H1 (cell line): ENCODE measurements around the gene NEURL1. TPM values are rescaled to one million over a fixed set of nuclear protein-coding genes. Genes with fewer than 3 reads are reported as not detected.

ENCODE experiments used
- CTCF ChIA-PET: fragments of 300-600 bp; sonication (Branson Sonifier 250); formaldehyde crosslinking; loops from one replicate; lab custom pipeline; 2021; ENCODE audit not compliant: partially characterized antibody; lab: Charles Lee
- POLR2A ChIA-PET: fragments of 300-600 bp; sonication (Branson Sonifier 250); formaldehyde crosslinking; loops from one replicate; lab custom pipeline; 2021; ENCODE audit warnings: inconsistent platforms; ENCODE audit not compliant: partially characterized antibody; lab: Charles Lee
- DNase-seq, 2 experiments: peaks; one replicate each; pipeline versions ENCODE4 v3.0.0 to v3.0.0-alpha.2; 2010 to 2022; ENCODE audit warnings: low spot score in 2 of 2, low read depth in 1 of 2, mixed read lengths in 1 of 2
- FAIRE-seq: peaks from 2 replicates; lab custom pipeline; 2011; peaks lifted over from hg19 to GRCh38; lab: Jason Lieb, UNC
- H2AFZ ChIP-seq: 2 replicates; pipeline ENCODE4 v1.8.1; 2012; ENCODE audit warnings: low read length, inconsistent platforms
- H2AK5ac ChIP-seq: 2 replicates; pipeline ENCODE4 v1.6.1; 2013; ENCODE audit warnings: low read depth, low read length
- H2BK120ac ChIP-seq: replicated peaks from 2 replicates; pipeline ENCODE3; 2013; ENCODE audit warnings: low read depth, low read length, inconsistent platforms
- H2BK12ac ChIP-seq: 2 replicates; pipeline ENCODE4 v1.6.1; 2013; ENCODE audit warnings: low read depth, low read length
- H2BK15ac ChIP-seq: 2 replicates; pipeline ENCODE4 v1.6.1; 2013; ENCODE audit warnings: low read length
- H2BK20ac ChIP-seq: 2 replicates; pipeline ENCODE4 v1.6.1; 2013; ENCODE audit warnings: low read length
- H2BK5ac ChIP-seq: 2 replicates; pipeline ENCODE4 v1.6.1; 2013; ENCODE audit warnings: low read depth, low read length
- H3K14ac ChIP-seq: 2 replicates; pipeline ENCODE4 v1.6.1; 2013; ENCODE audit warnings: inconsistent platforms; ENCODE audit not compliant: insufficient read length
- H3K18ac ChIP-seq: 2 replicates; pipeline ENCODE4 v1.6.1; 2013; ENCODE audit warnings: low read length; ENCODE audit errors: extremely low read depth
- H3K23ac ChIP-seq: 2 replicates; pipeline ENCODE4 v1.6.1; 2013; ENCODE audit warnings: inconsistent platforms; ENCODE audit not compliant: insufficient read length
- H3K23me2 ChIP-seq: 2 replicates; pipeline ENCODE4 v1.6.1; 2013; ENCODE audit warnings: low read depth, low read length
- H3K27ac ChIP-seq: 2 replicates; pipeline ENCODE4 v1.6.1; 2011; ENCODE audit warnings: low read depth, low read length, inconsistent platforms
- H3K27me3 ChIP-seq, 4 experiments: replicated peaks in 1 of 4; 1 replicate in 1 of 4; 2 replicates in 3 of 4; pipeline versions ENCODE4 v1.6.1 to v1.8.1; 2011 to 2013; ENCODE audit warnings: low read length in 3 of 4, mild to moderate bottlenecking in 3 of 4, inconsistent platforms in 2 of 4, mixed read lengths in 2 of 4, moderate library complexity in 1 of 4; ENCODE audit not compliant: control insufficient read depth in 3 of 4, insufficient read depth in 3 of 4; ENCODE audit errors: extremely low read depth in 1 of 4
- H3K36me3 ChIP-seq, 4 experiments: 2 replicates each; pipeline versions ENCODE4 v1.6.1 to v1.8.1; 2011 to 2013; ENCODE audit warnings: mild to moderate bottlenecking in 4 of 4, low read length in 3 of 4, moderate library complexity in 2 of 4, control low read depth in 1 of 4, inconsistent platforms in 1 of 4; ENCODE audit not compliant: insufficient read depth in 4 of 4, control insufficient read depth in 2 of 4
- H3K4ac ChIP-seq: replicated peaks from 2 replicates; pipeline ENCODE3; 2013; ENCODE audit warnings: low read length, low read depth, mixed read lengths, inconsistent platforms; ENCODE audit not compliant: insufficient read length
- H3K4me1 ChIP-seq, 4 experiments: replicated peaks in 1 of 4; 1 replicate in 1 of 4; 2 replicates in 3 of 4; pipeline versions ENCODE4 v1.6.1 to v1.8.1; 2011 to 2013; ENCODE audit warnings: low read length in 3 of 4, inconsistent platforms in 2 of 4, mixed read lengths in 1 of 4; ENCODE audit not compliant: insufficient read depth in 4 of 4, control insufficient read depth in 3 of 4
- H3K4me2 ChIP-seq, 2 experiments: 2 replicates each; pipeline versions ENCODE4 v1.6.1 to v1.8.1; 2011 to 2013; ENCODE audit warnings: low read depth in 2 of 2, low read length in 2 of 2, control low read depth in 1 of 2, inconsistent platforms in 1 of 2, mild to moderate bottlenecking in 1 of 2; ENCODE audit not compliant: insufficient read depth in 1 of 2
- H3K4me3 ChIP-seq, 4 experiments: fragments of 200-600, 300-600 bp in 1 of 4; sonication (generic), shearing (Covaris generic), sonication (Bioruptor Twin) in 1 of 4; 2 replicates each; pipeline versions ENCODE4 v1.5.1 to v1.8.1; 2011 to 2016; ENCODE audit warnings: low read length in 4 of 4, low read depth in 3 of 4, control low read depth in 2 of 4, inconsistent platforms in 2 of 4, mild to moderate bottlenecking in 2 of 4, mixed read lengths in 1 of 4, moderate library complexity in 1 of 4; ENCODE audit not compliant: insufficient read depth in 2 of 4; ENCODE audit errors: extremely low read depth in 1 of 4
- H3K56ac ChIP-seq: replicated peaks from 2 replicates; pipeline ENCODE3; 2013; ENCODE audit warnings: low read depth, mild to moderate bottlenecking, mixed read lengths, low read length, inconsistent platforms; ENCODE audit not compliant: insufficient read length
- H3K79me1 ChIP-seq: 2 replicates; pipeline ENCODE4 v1.6.1; 2013; ENCODE audit warnings: low read depth, low read length, control low read depth
- H3K79me2 ChIP-seq, 2 experiments: 2 replicates each; pipeline versions ENCODE4 v1.6.1 to v1.8.1; 2012 to 2013; ENCODE audit warnings: low read length in 2 of 2, mild to moderate bottlenecking in 2 of 2, inconsistent platforms in 1 of 2; ENCODE audit not compliant: insufficient read depth in 2 of 2, control insufficient read depth in 1 of 2
- H3K9ac ChIP-seq, 4 experiments: replicated peaks in 1 of 4; 1 replicate in 1 of 4; 2 replicates in 3 of 4; pipeline versions ENCODE4 v1.6.1 to v1.8.1; 2011 to 2013; ENCODE audit warnings: low read depth in 3 of 4, low read length in 3 of 4, control low read depth in 2 of 4, mild to moderate bottlenecking in 2 of 4, moderate library complexity in 2 of 4, inconsistent platforms in 1 of 4; ENCODE audit errors: extremely low read depth in 1 of 4
- H3K9me3 ChIP-seq, 2 experiments: 2 replicates each; pipeline versions ENCODE4 v1.6.1 to v1.8.1; 2012 to 2013; ENCODE audit warnings: mild to moderate bottlenecking in 2 of 2, moderate library complexity in 2 of 2, control low read depth in 1 of 2, inconsistent platforms in 1 of 2, low read depth in 1 of 2, low read length in 1 of 2, mixed read lengths in 1 of 2; ENCODE audit not compliant: insufficient read depth in 2 of 2
- H4K20me1 ChIP-seq, 2 experiments: replicated peaks in 1 of 2; 2 replicates each; pipeline versions ENCODE3 to v1.8.1; 2011 to 2013; ENCODE audit warnings: inconsistent platforms in 2 of 2, low read length in 2 of 2, mild to moderate bottlenecking in 1 of 2; ENCODE audit not compliant: insufficient read depth in 2 of 2, control insufficient read depth in 1 of 2
- H4K5ac ChIP-seq: 2 replicates; pipeline ENCODE4 v1.6.1; 2013; ENCODE audit warnings: low read length, low read depth, mixed read lengths, inconsistent platforms; ENCODE audit not compliant: insufficient read length
- H4K8ac ChIP-seq: 2 replicates; pipeline ENCODE4 v1.8.0; 2013; ENCODE audit warnings: mild to moderate bottlenecking, moderate library complexity, low read length, inconsistent platforms; ENCODE audit not compliant: insufficient read depth; ENCODE audit errors: extremely low read depth
- H4K91ac ChIP-seq: replicated peaks from 2 replicates; pipeline ENCODE3; 2013; ENCODE audit warnings: low read length, mixed read lengths, inconsistent platforms; ENCODE audit not compliant: insufficient read length
- EP300 ChIP-seq, 2 experiments: IDR thresholded peaks; 1 replicate in 1 of 2; 2 replicates in 1 of 2; pipeline ENCODE4 v1.6.1; 2011 to 2012; ENCODE audit warnings: low read depth in 2 of 2, low read length in 2 of 2, mild to moderate bottlenecking in 2 of 2, borderline replicate concordance in 1 of 2, inconsistent platforms in 1 of 2, moderate library complexity in 1 of 2
- EZH2 ChIP-seq: fragments of 200-600 bp; sonication (generic); IDR thresholded peaks from 2 replicates; pipeline ENCODE4 v1.7.1; 2012; ENCODE audit warnings: low read depth, mild to moderate bottlenecking, moderate library complexity, low read length, inconsistent platforms; ENCODE audit not compliant: severe bottlenecking
- WGBS, 2 experiments: shearing (Covaris generic) in 1 of 2; methylation state at CpG; one replicate each; pipeline versions ENCODE4 v1.1.6 to v1.1.7; 2013 to 2015; ENCODE audit warnings: low lambda C conversion rate in 2 of 2, mixed read lengths in 2 of 2, inconsistent platforms in 1 of 2, low coverage in 1 of 2, missing lambda C conversion rate in 1 of 2; ENCODE audit not compliant: insufficient replicate concordance in 2 of 2, insufficient coverage in 1 of 2, insufficient read length in 1 of 2; ENCODE audit errors: extremely low coverage in 1 of 2, missing lambda C conversion rate in 1 of 2; 5-methylcytosine and 5-hydroxymethylcytosine counted together
- polyA plus RNA-seq, 7 experiments: library from polyadenylated mRNA; depleted of rRNA in 3 of 7; stranded (reverse) in 5 of 7; unstranded in 2 of 7; fragments of >200 nt in 5 of 7; fragments of 200-250 nt in 2 of 7; gene quantifications; 1 replicate in 5 of 7; 2 replicates in 1 of 7; 4 replicates in 1 of 7; pipeline versions ENCODE4 v1.2.1 to v1.2.3, GENCODE V29; 2011 to 2013; ENCODE audit warnings: missing spikeins in 2 of 7, mixed read lengths in 2 of 7
- total RNA-seq: library from RNA; stranded (reverse); fragmentation: NEBNext Ultra II Directional; extraction: Animal tissue kit (Norgen Biotek cat#: 25700); gene quantifications from 2 replicates; pipeline ENCODE4 v1.2.1, GENCODE V29; 2021

Gene NEURL1
- total and polyA plus RNA-seq, 2 of the 8 experiments (the other 6 are each of a cell fraction or from before 2014, with no cell fraction given), result 0.54 to 0.58 TPM

DNA sequence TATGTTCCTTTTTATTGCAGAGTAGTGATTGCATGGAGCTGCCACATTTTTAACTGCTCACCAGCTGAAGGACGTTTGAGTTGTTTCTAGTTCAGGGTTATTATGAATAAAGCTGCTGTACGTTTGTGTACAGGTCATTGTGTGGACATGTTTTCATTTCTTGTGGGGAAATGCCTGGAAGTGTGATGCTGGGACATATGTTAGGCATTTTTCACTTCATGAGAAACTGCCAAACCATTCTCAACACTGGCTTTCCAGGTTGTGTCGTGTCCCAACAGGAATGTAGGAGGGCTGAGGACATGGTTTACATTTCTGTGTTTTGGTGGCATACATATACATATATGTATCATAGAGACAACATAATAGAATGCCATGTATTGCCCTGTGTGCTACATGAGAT lies 73.0 kb downstream of the NEURL1 start:
- Histone ChIP-seq H3K4ac (no peak overlapping the region), H3K36me3 (no peaks in the 10 kb centered on the region), H3K4me3 (no peak overlapping the region), H3K79me1 (no peaks in the 10 kb centered on the region), H4K91ac (no peak overlapping the region), H2AFZ (no peak overlapping the region), H3K4me2 (no peak overlapping the region), H3K14ac (no peak overlapping the region), H3K23ac (no peak overlapping the region), H4K20me1 (no peaks in the 10 kb centered on the region), H3K4me1 (no peaks in the 10 kb centered on the region; a peak in 1 of 7 replicates), H3K9ac (no peak overlapping the region), H2BK5ac (no peak overlapping the region), H4K5ac (no peak overlapping the region), H3K79me2 (no peaks in the 10 kb centered on the region), H2BK120ac (no peak overlapping the region), H3K9me3 (no peaks in the 10 kb centered on the region), H3K23me2 (no peaks in the 10 kb centered on the region), H3K56ac (no peak overlapping the region), H2AK5ac (no peak overlapping the region), H2BK12ac (no peak overlapping the region), H3K18ac (no peak overlapping the region), H3K27ac (no peak overlapping the region), H4K8ac (no peak overlapping the region), H2BK15ac (no peak overlapping the region), H3K27me3 (no peaks in the 10 kb centered on the region), H2BK20ac (no peak overlapping the region)
- POLR2A ChIA-PET, result no interaction called here
- CTCF ChIA-PET, result interaction anchor here (1.2 to 8.0 kb wide), 12 partner anchors 11 to 119 kb away, joined by 3 to 134 read pairs (median 14); partner anchors contain the start of gene CALHM3
- TF ChIP-seq EZH2, result no peak
- TF ChIP-seq EP300 (IDR thresholded peaks at IDR 0.05; ENCODE audit: borderline replicate concordance in 1 of 2, low read depth in 2 of 2, low read length in 2 of 2), result no peak
- 77% methylated on average over 3 of the region's 3 CpGs; no CpG with 5 or more reads in 1 of the 2 experiments for WGBS, 2 experiments
- DNase-seq, result no peak
- no peak for FAIRE-seq
